SK-N-SH (cell line): ENCODE results near the gene ITCH. TPM values are rescaled to one million over a fixed set of nuclear protein-coding genes. Genes with fewer than 3 reads are reported as not detected.

Source experiments
- CTCF ChIA-PET: fragments of 300-600, 350-600 bp; formaldehyde crosslinking; extraction: SDS; loops from one replicate; lab custom pipeline; 2021; lab: Yijun Ruan, JAX
- POLR2A ChIA-PET: fragments of 350-600 bp; sonication (Branson Sonifier 250); formaldehyde crosslinking; extraction: SDS; loops from one replicate; lab custom pipeline; 2020; ENCODE audit warnings: antibody characterized with exemption, inconsistent platforms; lab: Yijun Ruan, JAX
- DNase-seq: peaks from one replicate; pipeline ENCODE4 v3.0.0; 2012
- H2AFZ ChIP-seq: fragments of 200-600 bp; sonication (generic); 2 replicates; pipeline ENCODE4 v1.8.1; 2016; ENCODE audit warnings: antibody characterized with exemption, mild to moderate bottlenecking, low read depth
- H3F3A ChIP-seq: fragments of 200-600 bp; sonication (generic); replicated peaks from 2 replicates; pipeline ENCODE3; 2016; ENCODE audit warnings: antibody characterized with exemption, mild to moderate bottlenecking; ENCODE audit not compliant: insufficient read depth
- H3K27ac ChIP-seq, 2 experiments: fragments of 200-500 bp in 1 of 2; fragments of 200-600 bp in 1 of 2; sonication (Bioruptor generic) in 1 of 2; sonication (generic), shearing (Covaris generic) in 1 of 2; 2 replicates each; pipeline versions ENCODE4 v1.5.1 to v1.6.1; 2014 to 2016; ENCODE audit warnings: low read depth in 2 of 2, inconsistent platforms in 1 of 2, low read length in 1 of 2, mild to moderate bottlenecking in 1 of 2, mixed read lengths in 1 of 2
- H3K27me3 ChIP-seq: fragments of 200-600 bp; sonication (generic), shearing (Covaris generic); 2 replicates; pipeline ENCODE4 v1.6.1; 2016; ENCODE audit warnings: mixed run types; ENCODE audit not compliant: insufficient read depth
- H3K36me3 ChIP-seq, 2 experiments: fragments of 200-500 bp in 1 of 2; fragments of 200-600 bp in 1 of 2; sonication (Bioruptor generic) in 1 of 2; sonication (generic) in 1 of 2; replicated peaks in 1 of 2; 2 replicates each; pipeline versions ENCODE3 to v1.5.1; 2014 to 2016; ENCODE audit warnings: low read length in 1 of 2, mild to moderate bottlenecking in 1 of 2; ENCODE audit not compliant: insufficient read depth in 2 of 2, control insufficient read depth in 1 of 2
- H3K4me1 ChIP-seq, 2 experiments: fragments of 200-500 bp in 1 of 2; fragments of 200-600 bp in 1 of 2; sonication (Bioruptor generic) in 1 of 2; sonication (generic), shearing (Covaris generic) in 1 of 2; 2 replicates each; pipeline versions ENCODE4 v1.5.1 to v1.6.1; 2014 to 2016; ENCODE audit warnings: low read depth in 1 of 2, low read length in 1 of 2, mixed run types in 1 of 2; ENCODE audit not compliant: insufficient read depth in 2 of 2, control insufficient read depth in 1 of 2
- H3K4me2 ChIP-seq: fragments of 200-600 bp; sonication (generic), shearing (Covaris generic); 2 replicates; pipeline ENCODE4 v1.6.1; 2017; ENCODE audit warnings: mixed run types
- H3K4me3 ChIP-seq, 2 experiments: fragments of 200-500 bp in 1 of 2; fragments of 200-600 bp in 1 of 2; sonication (Bioruptor generic) in 1 of 2; sonication (generic), shearing (Covaris generic) in 1 of 2; 2 replicates each; pipeline versions ENCODE4 v1.5.1 to v1.8.1; 2014 to 2016; ENCODE audit warnings: low read depth in 2 of 2, inconsistent platforms in 1 of 2, low read length in 1 of 2, mild to moderate bottlenecking in 1 of 2, mixed read lengths in 1 of 2, moderate library complexity in 1 of 2
- H3K79me2 ChIP-seq: fragments of 200-600 bp; sonication (generic); 2 replicates; pipeline ENCODE4 v1.8.1; 2017; ENCODE audit warnings: mild to moderate bottlenecking; ENCODE audit not compliant: insufficient read depth
- H3K9ac ChIP-seq: fragments of 200-600 bp; sonication (generic); 2 replicates; pipeline ENCODE4 v1.6.1; 2017; ENCODE audit warnings: mixed run types
- H3K9me2 ChIP-seq: fragments of 200-600 bp; sonication (generic); 2 replicates; pipeline ENCODE4 v1.6.1; 2017; ENCODE audit warnings: mixed run types
- H3K9me3 ChIP-seq: fragments of 200-600 bp; sonication (generic); 2 replicates; pipeline ENCODE4 v1.6.1; 2017; ENCODE audit warnings: mixed run types, mild to moderate bottlenecking, moderate library complexity
- H4K20me1 ChIP-seq: fragments of 200-600 bp; sonication (generic); 2 replicates; pipeline ENCODE4 v1.6.1; 2017; ENCODE audit warnings: mild to moderate bottlenecking, mixed run types; ENCODE audit not compliant: insufficient read depth
- CTCF ChIP-seq: fragments of 200-600 bp; sonication (generic); IDR thresholded peaks from 2 replicates; pipeline ENCODE4 v1.6.1; 2017; ENCODE audit warnings: antibody characterized with exemption, mild to moderate bottlenecking, moderate library complexity
- ELF1 ChIP-seq: IDR thresholded peaks from 2 replicates; pipeline ENCODE4 v1.4.0; 2012
- EP300 ChIP-seq, 2 experiments: IDR thresholded peaks; 2 replicates each; pipeline versions ENCODE4 v1.4.0 to v1.6.1; 2012; ENCODE audit warnings: borderline replicate concordance in 1 of 2, low read depth in 1 of 2, low read length in 1 of 2
- EZH2phosphoT487 ChIP-seq: fragments of 200-600 bp; sonication (generic); IDR thresholded peaks from 2 replicates; pipeline ENCODE4 v1.6.1; 2017; ENCODE audit warnings: low read depth, mixed run types, mild to moderate bottlenecking, antibody characterized with exemption, moderate library complexity, borderline replicate concordance
- FOSL2 ChIP-seq: IDR thresholded peaks from 2 replicates; pipeline ENCODE4 v1.4.0; 2012; ENCODE audit warnings: low read depth, mild to moderate bottlenecking, moderate library complexity, borderline replicate concordance
- FOXJ3 ChIP-seq: sonication (generic); formaldehyde crosslinking; IDR thresholded peaks from 2 replicates; pipeline ENCODE4 v1.5.1; 2020; ENCODE audit warnings: mild to moderate bottlenecking, missing genetic modification reagents
- MAX ChIP-seq: IDR thresholded peaks from 2 replicates; pipeline ENCODE4 v1.4.0; 2012; ENCODE audit warnings: low read depth
- MEF2A ChIP-seq: IDR thresholded peaks from 2 replicates; pipeline ENCODE4 v1.4.0; 2012; ENCODE audit warnings: low read depth, borderline replicate concordance
- MXI1 ChIP-seq: IDR thresholded peaks from 2 replicates; pipeline ENCODE4 v1.6.1; 2012; ENCODE audit warnings: mild to moderate bottlenecking, low read depth, low read length, improper control_type of control experiment
- NFIC ChIP-seq: IDR thresholded peaks from 2 replicates; pipeline ENCODE4 v1.4.0; 2012; ENCODE audit warnings: borderline replicate concordance
- NRF1 ChIP-seq: IDR thresholded peaks from 2 replicates; pipeline ENCODE4 v1.6.1; 2012; ENCODE audit warnings: low read depth, mild to moderate bottlenecking, low read length
- POLR2AphosphoS5 ChIP-seq: IDR thresholded peaks from 2 replicates; pipeline ENCODE4 v1.6.1; 2012; ENCODE audit warnings: low read depth, low read length
- RCOR1 ChIP-seq: fragments of 150-350 bp; IDR thresholded peaks from 2 replicates; pipeline ENCODE4 v1.6.1; 2017; ENCODE audit warnings: antibody characterized with exemption, low read length
- RFX5 ChIP-seq: IDR thresholded peaks from 2 replicates; pipeline ENCODE4 v1.6.1; 2012; ENCODE audit warnings: mild to moderate bottlenecking, improper control_type of control experiment, low read length
- RXRA ChIP-seq: IDR thresholded peaks from 2 replicates; pipeline ENCODE4 v1.4.0; 2012; ENCODE audit warnings: low read depth, mild to moderate bottlenecking, borderline replicate concordance
- SIN3A ChIP-seq: IDR thresholded peaks from 2 replicates; pipeline ENCODE4 v1.6.1; 2012; ENCODE audit warnings: low read depth, mild to moderate bottlenecking, low read length, moderate library complexity, borderline replicate concordance
- SMC3 ChIP-seq: IDR thresholded peaks from 2 replicates; pipeline ENCODE4 v1.6.1; 2012; ENCODE audit warnings: low read depth, low read length, improper control_type of control experiment
- YY1 ChIP-seq: IDR thresholded peaks from 2 replicates; pipeline ENCODE4 v1.4.0; 2012; ENCODE audit warnings: low read depth, mild to moderate bottlenecking
- WGBS: methylation state at CpG from one replicate; pipeline ENCODE4 v1.1.6; 2017; ENCODE audit warnings: low lambda C conversion rate; 5-methylcytosine and 5-hydroxymethylcytosine counted together
- polyA plus RNA-seq, 3 experiments: library from polyadenylated mRNA; depleted of rRNA; stranded (reverse); fragments of >200 nt; gene quantifications; 2 replicates each; pipeline ENCODE4 v1.2.3, GENCODE V29; 2012
- TF ChIP-seq, protein P1 (sequence below): fragments of 150-350 bp; IDR thresholded peaks from 2 replicates; pipeline ENCODE4 v1.6.1; 2016; ENCODE audit warnings: mild to moderate bottlenecking, low read depth, low read length
- TF ChIP-seq, protein P2 (sequence below): fragments of 150-350 bp; IDR thresholded peaks from 2 replicates; pipeline ENCODE4 v1.6.1; 2017; ENCODE audit warnings: antibody characterized with exemption, low read length, low read depth, borderline replicate concordance

The ITCH gene
- polyA plus RNA-seq, 1 of the 3 experiments (the other 2 are of a cell fraction) = 3.8 TPM

DNA sequence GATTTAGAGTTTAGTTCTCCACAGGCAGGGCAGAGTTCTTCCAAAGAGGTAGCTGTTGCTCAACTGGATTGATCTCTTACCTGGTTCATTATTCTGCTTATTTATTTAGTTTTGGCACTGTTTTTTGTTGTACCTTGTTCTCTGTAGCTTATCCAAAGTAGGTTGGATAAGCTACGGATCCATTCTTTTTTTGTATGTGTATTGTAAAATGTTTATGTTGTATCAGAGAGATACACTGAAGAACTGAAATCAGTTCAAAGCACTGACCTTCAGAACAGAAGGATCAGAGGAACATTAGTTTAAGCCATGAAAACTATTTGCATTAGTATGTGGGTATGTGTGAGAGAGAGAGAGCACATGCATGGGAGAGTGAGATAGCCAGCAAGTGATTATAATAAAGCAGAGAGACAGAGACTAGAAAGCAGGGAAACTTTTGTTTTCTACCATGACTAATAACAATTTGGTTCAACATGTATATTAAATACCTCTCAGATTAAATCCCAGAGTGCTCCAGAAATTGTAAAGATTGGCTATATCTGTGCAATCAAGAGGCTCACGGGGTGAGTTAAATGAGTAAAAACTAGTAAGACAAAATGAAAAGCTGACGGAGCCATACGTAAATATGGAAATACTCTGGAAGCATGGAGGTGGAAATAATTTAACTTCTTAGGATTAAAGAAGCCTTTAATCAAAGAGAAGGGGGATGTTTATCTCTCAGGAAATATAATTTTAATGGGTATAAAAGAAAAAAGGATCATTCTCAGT lies 40.2 kb downstream of the ITCH start:
- Histone ChIP-seq H3K4me1 (peaks cover 0 to 34% of the 10 kb centered on the region in 2 experiments; a peak in 2 of 4 replicates), H4K20me1 (peaks cover 66% of the 10 kb centered on the region), H2AFZ (no peak overlapping the region), H3K9me3 (no peaks in the 10 kb centered on the region), H3F3A (peaks cover 28% of the 10 kb centered on the region), H3K9me2 (no peaks in the 10 kb centered on the region), H3K27ac (no peak overlapping the region), H3K79me2 (peaks cover 95% of the 10 kb centered on the region), H3K27me3 (no peaks in the 10 kb centered on the region), H3K36me3 (peaks cover 0 to 26% of the 10 kb centered on the region in 2 experiments), H3K4me2 (no peak overlapping the region), H3K4me3 (no peak overlapping the region), H3K9ac (no peak overlapping the region)
- WGBS = 97% methylated on average over 4 of the region's 4 CpGs
- TF ChIP-seq EP300 (IDR thresholded peaks at IDR 0.05; ENCODE audit: borderline replicate concordance in 1 of 2, low read depth in 1 of 2, low read length in 1 of 2) (no peak), RCOR1 (no peak), SMC3 (no peak), FOXJ3 (CRISPR knock-in tag) (no peak), CTCF (no peak), NFIC (no peak), ELF1 (no peak), RXRA (no peak), FOSL2 (no peak), POLR2AphosphoS5 (no peak), EZH2phosphoT487 (no peak), MEF2A (no peak), YY1 (no peak), NRF1 (no peak), MXI1 (no peak), MAX (no peak), SIN3A (no peak), RFX5 (no peak)
- TF ChIP-seq, protein P1, sequence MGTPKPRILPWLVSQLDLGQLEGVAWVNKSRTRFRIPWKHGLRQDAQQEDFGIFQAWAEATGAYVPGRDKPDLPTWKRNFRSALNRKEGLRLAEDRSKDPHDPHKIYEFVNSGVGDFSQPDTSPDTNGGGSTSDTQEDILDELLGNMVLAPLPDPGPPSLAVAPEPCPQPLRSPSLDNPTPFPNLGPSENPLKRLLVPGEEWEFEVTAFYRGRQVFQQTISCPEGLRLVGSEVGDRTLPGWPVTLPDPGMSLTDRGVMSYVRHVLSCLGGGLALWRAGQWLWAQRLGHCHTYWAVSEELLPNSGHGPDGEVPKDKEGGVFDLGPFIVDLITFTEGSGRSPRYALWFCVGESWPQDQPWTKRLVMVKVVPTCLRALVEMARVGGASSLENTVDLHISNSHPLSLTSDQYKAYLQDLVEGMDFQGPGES = no peak
- TF ChIP-seq, protein P2, sequence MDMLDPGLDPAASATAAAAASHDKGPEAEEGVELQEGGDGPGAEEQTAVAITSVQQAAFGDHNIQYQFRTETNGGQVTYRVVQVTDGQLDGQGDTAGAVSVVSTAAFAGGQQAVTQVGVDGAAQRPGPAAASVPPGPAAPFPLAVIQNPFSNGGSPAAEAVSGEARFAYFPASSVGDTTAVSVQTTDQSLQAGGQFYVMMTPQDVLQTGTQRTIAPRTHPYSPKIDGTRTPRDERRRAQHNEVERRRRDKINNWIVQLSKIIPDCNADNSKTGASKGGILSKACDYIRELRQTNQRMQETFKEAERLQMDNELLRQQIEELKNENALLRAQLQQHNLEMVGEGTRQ = no peak
- ChIA-PET POLR2A (no interaction called here), CTCF (no interaction called here)
- DNase-seq = no peak
